ENCODE results near the gene LAMA3. TPM values are rescaled to one million over a fixed set of nuclear protein-coding genes. Genes with fewer than 3 reads are reported as not detected.

LAMA3 gene
- total RNA-seq, 3 donors from 2014 or later (not counting 1 experiment from before 2014, with no cell fraction given) = not detected

GRCh38 chr18:23825496-23825895, 136.2 kb downstream of the LAMA3 start:
- Mint-ChIP-seq H3K9me3 (no peaks in the 10 kb centered on the region), H3K27me3 (ENCODE audit: low read depth in 2 of 2) (peaks cover 12 to 20% of the 10 kb centered on the region in 2 donors), H3K27ac (no peak overlapping the region), H3K36me3 (no peaks in the 10 kb centered on the region), H3K4me3 (no peak overlapping the region), H3K4me1 (peaks cover 6 to 8% of the 10 kb centered on the region in 2 donors)
- WGBS (ENCODE audit: insufficient coverage) = 90% methylated on average over 2 of the region's 2 CpGs
- H3K9me3 ChIP-seq (ENCODE audit: control insufficient read depth, insufficient read depth, low read length) = no peaks in the 10 kb centered on the region
- H3K27me3 ChIP-seq (ENCODE audit: control insufficient read depth, insufficient read depth, low read length) = no peaks in the 10 kb centered on the region
- no peak for TF ChIP-seq CTCF (IDR thresholded peaks at IDR 0.05)
- no peak overlapping the region for H3K27ac ChIP-seq (ENCODE audit: low read length)
- ATAC-seq (no peak), DNase-seq (no peak)
- H3K36me3 ChIP-seq (ENCODE audit: control insufficient read depth, insufficient read depth, low read length) = no peaks in the 10 kb centered on the region
- H3K4me3 ChIP-seq (ENCODE audit: low read length) = no peak overlapping the region
- H3K4me1 ChIP-seq (ENCODE audit: control insufficient read depth, insufficient read depth, low read length) = no peaks in the 10 kb centered on the region
- intact Hi-C loops (cut with micrococcal nuclease) = loop anchor here (5.0 kb wide), 2 partner anchors 37 to 192 kb away; no protein-coding TSS in a partner anchor

- no peaks in the 10 kb centered on the region for H3K4me1 ChIP-seq (ENCODE audit: control insufficient read depth, insufficient read depth, low read length)
- no peaks in the 10 kb centered on the region for H3K36me3 ChIP-seq (ENCODE audit: control insufficient read depth, insufficient read depth, low read length)
- H3K9me3 ChIP-seq (ENCODE audit: control insufficient read depth, insufficient read depth, low read length) = no peaks in the 10 kb centered on the region
- no peak overlapping the region for H3K27ac ChIP-seq (ENCODE audit: low read length)
- intact Hi-C loops (cut with micrococcal nuclease) = loop anchor here (5.0 kb wide), 2 partner anchors 36 to 191 kb away; no protein-coding TSS in a partner anchor
- ATAC-seq (no peak), DNase-seq (peak in 1 of 2 donors; percentile 17)
- H3K27me3 ChIP-seq (ENCODE audit: control insufficient read depth, insufficient read depth, low read length) = no peaks in the 10 kb centered on the region
- no peak overlapping the region for H3K4me3 Mint-ChIP-seq
- H3K4me1 Mint-ChIP-seq = peaks cover 6 to 8% of the 10 kb centered on the region in 2 donors
- peak overlapping the region in 1 of 2 donors; percentile 24 for H3K27ac Mint-ChIP-seq
- no peak overlapping the region for H3K4me3 ChIP-seq (ENCODE audit: low read length)
- no peaks in the 10 kb centered on the region for H3K9me3 Mint-ChIP-seq
- H3K36me3 Mint-ChIP-seq = no peaks in the 10 kb centered on the region
- H3K27me3 Mint-ChIP-seq (ENCODE audit: low read depth in 2 of 2) = peaks cover 12 to 15% of the 10 kb centered on the region in 2 donors
- no peak for TF ChIP-seq CTCF (IDR thresholded peaks at IDR 0.05)
- WGBS (ENCODE audit: insufficient coverage) = 40% methylated on average over 6 of the region's 6 CpGs
These were observed 136.7 kb downstream of the LAMA3 start for GRCh38 chr18:23825978-23826405.

GRCh38 chr18:23826850-23827620, 137.8 kb downstream of the LAMA3 start:
- no peak for DNase-seq
- Histone ChIP-seq H3K36me3 (ENCODE audit: control insufficient read depth, insufficient read depth, low read length) (no peaks in the 10 kb centered on the region), H3K4me3 (ENCODE audit: low read length) (no peak overlapping the region), H3K4me1 (ENCODE audit: control insufficient read depth, insufficient read depth, low read length) (no peaks in the 10 kb centered on the region), H3K27me3 (ENCODE audit: control insufficient read depth, insufficient read depth, low read length) (no peaks in the 10 kb centered on the region), H3K27ac (ENCODE audit: low read length) (no peak overlapping the region), H3K9me3 (ENCODE audit: control insufficient read depth, insufficient read depth, low read length) (no peaks in the 10 kb centered on the region)
- peaks cover 3 to 7% of the 10 kb centered on the region in 2 donors for H3K27me3 Mint-ChIP-seq (ENCODE audit: low read depth in 2 of 2)
- no peak overlapping the region for H3K4me3 Mint-ChIP-seq
- H3K9me3 Mint-ChIP-seq = no peaks in the 10 kb centered on the region
- TF ChIP-seq CTCF (IDR thresholded peaks at IDR 0.05) = no peak
- intact Hi-C loops (cut with micrococcal nuclease) = loop anchor here (5.0 kb wide), 2 partner anchors 35 to 190 kb away; no protein-coding TSS in a partner anchor
- H3K36me3 Mint-ChIP-seq = no peaks in the 10 kb centered on the region
- H3K4me1 Mint-ChIP-seq = peaks cover 6 to 8% of the 10 kb centered on the region in 2 donors
- ATAC-seq = no peak
- 69% methylated on average over 4 of the region's 4 CpGs for WGBS (ENCODE audit: insufficient coverage)
- H3K27ac Mint-ChIP-seq = peak overlapping the region in 1 of 2 donors; percentile 90

Measured in natural killer cell (primary cell).